ENCODE measurements around the gene DNAH10.

DNA sequence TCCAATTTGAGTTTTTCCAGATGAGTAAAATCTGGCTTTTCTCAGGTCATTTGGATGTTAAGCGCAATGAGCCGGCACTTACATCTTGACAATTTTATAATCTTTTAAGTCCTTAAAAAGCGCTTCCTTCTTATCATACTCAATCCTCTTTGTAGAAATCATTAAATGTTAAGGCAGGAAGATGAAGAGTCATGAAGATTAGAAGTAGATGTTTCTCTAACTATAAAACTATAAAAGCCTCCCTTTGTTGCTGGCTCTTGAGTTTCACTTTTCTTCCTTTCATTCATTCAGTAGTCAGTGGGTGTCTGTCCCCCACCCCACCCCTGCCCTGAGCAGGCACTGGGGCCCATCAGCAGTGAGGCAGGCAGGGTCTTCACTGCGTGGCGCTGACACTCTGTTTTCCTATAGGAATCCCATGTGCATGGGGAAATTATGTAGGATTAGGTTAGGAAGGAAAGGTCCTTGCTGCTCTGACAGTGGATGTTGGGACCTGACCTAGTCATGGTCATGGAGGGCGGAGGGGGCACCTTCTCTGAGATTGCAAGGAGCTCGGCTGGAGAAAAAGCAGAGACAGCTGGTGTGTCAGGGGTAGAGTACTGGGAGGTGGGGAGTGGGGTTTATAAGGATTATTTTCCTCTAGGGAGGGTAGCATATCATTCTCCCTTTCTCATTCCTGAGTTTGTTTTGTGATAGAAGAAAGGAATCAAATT, 144.8 kb downstream of the DNAH10 start:
- no peak for TF ChIP-seq EZH2 (IDR thresholded peaks at IDR 0.05; ENCODE audit: insufficient read depth, poor library complexity, severe bottlenecking)
- no peak for TF ChIP-seq EZH2phosphoT487 (IDR thresholded peaks at IDR 0.05; ENCODE audit: insufficient read depth, low read depth)
